ENCODE results near the gene KHDC1. TPM values are rescaled to one million over a fixed set of nuclear protein-coding genes. Genes with fewer than 3 reads are reported as not detected.
"Not testable (repeated sequence)": the region's sequence is repeated elsewhere in the genome, so short reads cannot be mapped to it uniquely, and the experiment has no call there.

Gene KHDC1
- total and polyA plus RNA-seq, 4 donors, result 1.3 to 3.5 (median 2.5) TPM

DNA sequence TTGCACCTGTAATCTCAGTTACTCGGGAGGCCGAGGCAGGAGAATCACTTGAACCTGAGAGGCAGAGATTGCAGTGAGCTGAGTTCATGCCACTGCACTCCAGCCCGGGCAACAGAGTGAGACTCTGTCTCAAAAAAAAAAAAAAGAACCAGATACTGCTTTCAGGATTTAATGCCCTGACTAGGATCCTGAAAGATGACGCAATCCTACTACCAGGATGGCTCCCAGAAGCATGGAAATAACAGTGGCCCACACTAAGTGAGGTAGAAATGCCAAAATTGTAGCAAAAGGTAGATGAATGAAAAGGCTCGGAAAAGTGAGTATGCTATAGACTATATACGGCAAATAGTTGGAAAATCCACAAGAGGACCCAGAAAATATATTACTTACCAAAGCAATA is 23.8 kb upstream of the KHDC1 start:
- 91 to 94% methylated on average over 6 of the region's 6 CpGs for whole genome bisulfite sequencing, 2 donors
- ATAC-seq (ENCODE audit: insufficient read depth, low FRiP score), result no peak
- Histone ChIP-seq H3K9ac (ENCODE audit: insufficient read depth in 1 of 2, low read length in 2 of 2) (no peak overlapping the region), H3K4me3 (no peak overlapping the region), H3K4me1 (ENCODE audit: control insufficient read depth in 5 of 5, insufficient read depth in 5 of 5, low read length in 5 of 5) (peaks cover 0 to 3% (median 0%) of the 10 kb centered on the region in 5 donors), H3K36me3 (ENCODE audit: control insufficient read depth in 4 of 4, insufficient read depth in 4 of 4, low read length in 4 of 4) (peaks cover 0 to 13% (median 2%) of the 10 kb centered on the region in 4 donors), H3K9me3 (ENCODE audit: control insufficient read depth in 4 of 4, insufficient read depth in 3 of 4, low read length in 3 of 4) (no peaks in the 10 kb centered on the region), H3K27me3 (ENCODE audit: control insufficient read depth in 3 of 3, insufficient read depth in 3 of 3, low read length in 2 of 3) (no peaks in the 10 kb centered on the region), H3K27ac (ENCODE audit: low read depth in 1 of 2, low read length in 1 of 2) (no peak overlapping the region)
- TF ChIP-seq, protein P1, sequence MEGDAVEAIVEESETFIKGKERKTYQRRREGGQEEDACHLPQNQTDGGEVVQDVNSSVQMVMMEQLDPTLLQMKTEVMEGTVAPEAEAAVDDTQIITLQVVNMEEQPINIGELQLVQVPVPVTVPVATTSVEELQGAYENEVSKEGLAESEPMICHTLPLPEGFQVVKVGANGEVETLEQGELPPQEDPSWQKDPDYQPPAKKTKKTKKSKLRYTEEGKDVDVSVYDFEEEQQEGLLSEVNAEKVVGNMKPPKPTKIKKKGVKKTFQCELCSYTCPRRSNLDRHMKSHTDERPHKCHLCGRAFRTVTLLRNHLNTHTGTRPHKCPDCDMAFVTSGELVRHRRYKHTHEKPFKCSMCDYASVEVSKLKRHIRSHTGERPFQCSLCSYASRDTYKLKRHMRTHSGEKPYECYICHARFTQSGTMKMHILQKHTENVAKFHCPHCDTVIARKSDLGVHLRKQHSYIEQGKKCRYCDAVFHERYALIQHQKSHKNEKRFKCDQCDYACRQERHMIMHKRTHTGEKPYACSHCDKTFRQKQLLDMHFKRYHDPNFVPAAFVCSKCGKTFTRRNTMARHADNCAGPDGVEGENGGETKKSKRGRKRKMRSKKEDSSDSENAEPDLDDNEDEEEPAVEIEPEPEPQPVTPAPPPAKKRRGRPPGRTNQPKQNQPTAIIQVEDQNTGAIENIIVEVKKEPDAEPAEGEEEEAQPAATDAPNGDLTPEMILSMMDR (IDR thresholded peaks at IDR 0.05; ENCODE audit: control extremely low read depth, extremely low read depth), result no peak
- DNase-seq, result no peak

- no peak overlapping the region for H3K27ac ChIP-seq (ENCODE audit: low read depth in 1 of 2, low read length in 1 of 2)
- peaks cover 0 to 3% (median 0%) of the 10 kb centered on the region in 5 donors for H3K4me1 ChIP-seq (ENCODE audit: control insufficient read depth in 5 of 5, insufficient read depth in 5 of 5, low read length in 5 of 5)
- peak in 2 of 3 donors; percentile 76 to 81 for DNase-seq
- no peak overlapping the region for H3K4me3 ChIP-seq
- peak overlapping the region in 1 of 2 donors; percentile 7 for H3K9ac ChIP-seq (ENCODE audit: insufficient read depth in 1 of 2, low read length in 2 of 2)
- WGBS, 2 donors, result 63 to 72% methylated on average over 3 of the region's 3 CpGs
- no peak for ATAC-seq (ENCODE audit: insufficient read depth, low FRiP score)
- no peaks in the 10 kb centered on the region for H3K9me3 ChIP-seq (ENCODE audit: control insufficient read depth in 4 of 4, insufficient read depth in 3 of 4, low read length in 3 of 4)
- TF ChIP-seq, protein P1 (IDR thresholded peaks at IDR 0.05; ENCODE audit: control extremely low read depth, extremely low read depth), result no peak
- H3K27me3 ChIP-seq (ENCODE audit: control insufficient read depth in 3 of 3, insufficient read depth in 3 of 3, low read length in 2 of 3), result no peaks in the 10 kb centered on the region
- peaks cover 0 to 9% (median 1%) of the 10 kb centered on the region in 4 donors for H3K36me3 ChIP-seq (ENCODE audit: control insufficient read depth in 4 of 4, insufficient read depth in 4 of 4, low read length in 4 of 4)
These were observed 22.8 kb upstream of the KHDC1 start for GRCh38 chr6:73285674-73286283.

GRCh38 chr6:73282871-73283270 is 19.9 kb upstream of the KHDC1 start:
- no peak for DNase-seq
- Histone ChIP-seq H3K27me3 (ENCODE audit: control insufficient read depth in 3 of 3, insufficient read depth in 3 of 3, low read length in 2 of 3) (no peaks in the 10 kb centered on the region), H3K9ac (ENCODE audit: insufficient read depth in 1 of 2, low read length in 2 of 2) (no peak overlapping the region), H3K4me3 (no peak overlapping the region), H3K36me3 (ENCODE audit: control insufficient read depth in 4 of 4, insufficient read depth in 4 of 4, low read length in 4 of 4) (peaks cover 0 to 6% (median 0%) of the 10 kb centered on the region in 4 donors), H3K27ac (ENCODE audit: low read depth in 1 of 2, low read length in 1 of 2) (no peak overlapping the region), H3K9me3 (ENCODE audit: control insufficient read depth in 4 of 4, insufficient read depth in 3 of 4, low read length in 3 of 4) (no peaks in the 10 kb centered on the region), H3K4me1 (ENCODE audit: control insufficient read depth in 5 of 5, insufficient read depth in 5 of 5, low read length in 5 of 5) (peaks cover 0 to 3% (median 0%) of the 10 kb centered on the region in 5 donors)
- TF ChIP-seq, protein P1 (IDR thresholded peaks at IDR 0.05; ENCODE audit: control extremely low read depth, extremely low read depth), result no peak
- no peak for ATAC-seq (ENCODE audit: insufficient read depth, low FRiP score)
- WGBS, 2 donors, result 77 to 78% methylated on average over 5 of the region's 5 CpGs

GRCh38 chr6:73281684-73282083 is 18.7 kb upstream of the KHDC1 start:
- H3K36me3 ChIP-seq (ENCODE audit: control insufficient read depth in 4 of 4, insufficient read depth in 4 of 4, low read length in 4 of 4); H3K27ac ChIP-seq (ENCODE audit: low read depth in 1 of 2, low read length in 1 of 2); H3K9ac ChIP-seq (ENCODE audit: insufficient read depth in 1 of 2, low read length in 2 of 2); H3K4me3 ChIP-seq; H3K9me3 ChIP-seq (ENCODE audit: control insufficient read depth in 4 of 4, insufficient read depth in 3 of 4, low read length in 3 of 4); ATAC-seq (ENCODE audit: insufficient read depth, low FRiP score); H3K27me3 ChIP-seq (ENCODE audit: control insufficient read depth in 3 of 3, insufficient read depth in 3 of 3, low read length in 2 of 3); H3K4me1 ChIP-seq (ENCODE audit: control insufficient read depth in 5 of 5, insufficient read depth in 5 of 5, low read length in 5 of 5); DNase-seq: not testable (repeated sequence)
- 95 to 98% methylated on average over 4 of the region's 4 CpGs for WGBS, 2 donors

DNA sequence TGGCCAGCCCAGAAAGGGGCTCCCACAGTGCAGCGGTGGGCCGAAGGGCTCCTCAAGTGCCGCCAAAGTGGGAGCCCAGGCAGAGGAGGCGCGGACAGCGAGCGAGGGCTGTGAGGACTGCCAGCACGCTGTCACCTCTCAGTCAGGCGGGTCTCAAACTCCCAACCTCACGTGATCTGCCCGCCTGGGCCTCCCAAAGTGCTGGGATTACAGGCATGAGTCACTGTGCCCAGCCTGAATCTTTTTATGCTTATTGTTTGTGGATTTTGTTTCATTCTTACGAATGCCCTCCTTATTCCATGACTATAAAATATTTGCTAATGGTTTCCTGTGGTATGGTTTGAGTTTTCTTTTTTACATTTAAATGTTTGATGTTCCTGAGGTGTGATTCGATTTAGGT is 6.3 kb upstream of the KHDC1 start:
- H3K9ac ChIP-seq (ENCODE audit: insufficient read depth in 1 of 2, low read length in 2 of 2); H3K27me3 ChIP-seq (ENCODE audit: control insufficient read depth in 3 of 3, insufficient read depth in 3 of 3, low read length in 2 of 3); DNase-seq; H3K36me3 ChIP-seq (ENCODE audit: control insufficient read depth in 4 of 4, insufficient read depth in 4 of 4, low read length in 4 of 4); H3K9me3 ChIP-seq (ENCODE audit: control insufficient read depth in 4 of 4, insufficient read depth in 3 of 4, low read length in 3 of 4); ATAC-seq (ENCODE audit: insufficient read depth, low FRiP score); H3K4me1 ChIP-seq (ENCODE audit: control insufficient read depth in 5 of 5, insufficient read depth in 5 of 5, low read length in 5 of 5); H3K4me3 ChIP-seq; H3K27ac ChIP-seq (ENCODE audit: low read depth in 1 of 2, low read length in 1 of 2): not testable (repeated sequence)
- WGBS, 2 donors, result 96 to 97% methylated on average over 12 to 13 of the region's 13 CpGs

- ATAC-seq (ENCODE audit: insufficient read depth, low FRiP score); H3K4me3 ChIP-seq; H3K27me3 ChIP-seq (ENCODE audit: control insufficient read depth in 3 of 3, insufficient read depth in 3 of 3, low read length in 2 of 3); H3K9me3 ChIP-seq (ENCODE audit: control insufficient read depth in 4 of 4, insufficient read depth in 3 of 4, low read length in 3 of 4); H3K4me1 ChIP-seq (ENCODE audit: control insufficient read depth in 5 of 5, insufficient read depth in 5 of 5, low read length in 5 of 5); H3K27ac ChIP-seq (ENCODE audit: low read depth in 1 of 2, low read length in 1 of 2); H3K9ac ChIP-seq (ENCODE audit: insufficient read depth in 1 of 2, low read length in 2 of 2); H3K36me3 ChIP-seq (ENCODE audit: control insufficient read depth in 4 of 4, insufficient read depth in 4 of 4, low read length in 4 of 4); DNase-seq: not testable (repeated sequence)
- WGBS, 2 donors, result 92 to 98% methylated on average over 22 to 26 of the region's 27 CpGs
These were observed 5.9 kb upstream of the KHDC1 start for GRCh38 chr6:73268896-73269295.
